ENCODE measurements around the gene SUSD6.

- TF ChIP-seq, protein P1, sequence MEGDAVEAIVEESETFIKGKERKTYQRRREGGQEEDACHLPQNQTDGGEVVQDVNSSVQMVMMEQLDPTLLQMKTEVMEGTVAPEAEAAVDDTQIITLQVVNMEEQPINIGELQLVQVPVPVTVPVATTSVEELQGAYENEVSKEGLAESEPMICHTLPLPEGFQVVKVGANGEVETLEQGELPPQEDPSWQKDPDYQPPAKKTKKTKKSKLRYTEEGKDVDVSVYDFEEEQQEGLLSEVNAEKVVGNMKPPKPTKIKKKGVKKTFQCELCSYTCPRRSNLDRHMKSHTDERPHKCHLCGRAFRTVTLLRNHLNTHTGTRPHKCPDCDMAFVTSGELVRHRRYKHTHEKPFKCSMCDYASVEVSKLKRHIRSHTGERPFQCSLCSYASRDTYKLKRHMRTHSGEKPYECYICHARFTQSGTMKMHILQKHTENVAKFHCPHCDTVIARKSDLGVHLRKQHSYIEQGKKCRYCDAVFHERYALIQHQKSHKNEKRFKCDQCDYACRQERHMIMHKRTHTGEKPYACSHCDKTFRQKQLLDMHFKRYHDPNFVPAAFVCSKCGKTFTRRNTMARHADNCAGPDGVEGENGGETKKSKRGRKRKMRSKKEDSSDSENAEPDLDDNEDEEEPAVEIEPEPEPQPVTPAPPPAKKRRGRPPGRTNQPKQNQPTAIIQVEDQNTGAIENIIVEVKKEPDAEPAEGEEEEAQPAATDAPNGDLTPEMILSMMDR (IDR thresholded peaks at IDR 0.05), result no peak
- no peak for TF ChIP-seq YY1 (IDR thresholded peaks at IDR 0.05; ENCODE audit: low read depth)
- TF ChIP-seq RAD21 (IDR thresholded peaks at IDR 0.05; ENCODE audit: low read length), result no peak
- TF ChIP-seq RCOR1 (IDR thresholded peaks at IDR 0.05; ENCODE audit: low read length), result no peak
- TF ChIP-seq TEAD4 (IDR thresholded peaks at IDR 0.05; ENCODE audit: borderline replicate concordance, insufficient read depth), result no peak
- TF ChIP-seq POLR2AphosphoS5 (IDR thresholded peaks at IDR 0.05; ENCODE audit: low read depth, low read length), result no peak
- no peak for TF ChIP-seq TAF1 (IDR thresholded peaks at IDR 0.05; ENCODE audit: borderline replicate concordance, low read depth, low read length)
Measured at GRCh38 chr14:69631509-69631908, 20.1 kb downstream of the SUSD6 start.
